ENCODE results near the gene ZC3H8.
A peak's percentile ranks its signal among the peaks of the same experiment; 100 is the strongest.

Gene ZC3H8

GRCh38 chr2:112194482-112194881 is 60.4 kb downstream of the ZC3H8 start:
- no peak for DNase-seq

- DNase-seq: no peak
Observed at GRCh38 chr2:112194028-112194427, 60.8 kb downstream of the ZC3H8 start.

- DNase-seq: no peak
Observed at GRCh38 chr2:112189001-112189556, 65.8 kb downstream of the ZC3H8 start.

GRCh38 chr2:112187805-112188596 is 66.8 kb downstream of the ZC3H8 start:
- DNase-seq: peak; percentile 89

- DNase-seq: no peak
Observed at GRCh38 chr2:112187046-112187715, 67.7 kb downstream of the ZC3H8 start.

- DNase-seq: no peak
Observed at GRCh38 chr2:112185131-112185530, 69.7 kb downstream of the ZC3H8 start.

- DNase-seq: no peak
Observed at GRCh38 chr2:112184121-112184520, 70.7 kb downstream of the ZC3H8 start.

GRCh38 chr2:112183327-112184025 is 71.4 kb downstream of the ZC3H8 start:
- DNase-seq: no peak

- peak; percentile 47 for DNase-seq
Observed at GRCh38 chr2:112182581-112183034, 72.2 kb downstream of the ZC3H8 start.

GRCh38 chr2:112181571-112182290 is 73.1 kb downstream of the ZC3H8 start:
- peak; percentile 72 for DNase-seq

- DNase-seq: no peak
Observed at GRCh38 chr2:112175958-112176573, 78.8 kb downstream of the ZC3H8 start.

GRCh38 chr2:112175333-112175732 is 79.5 kb downstream of the ZC3H8 start:
- no peak for DNase-seq

- no peak for DNase-seq
Observed at GRCh38 chr2:112174383-112174782, 80.5 kb downstream of the ZC3H8 start.

GRCh38 chr2:112173646-112174319 is 81.1 kb downstream of the ZC3H8 start:
- no peak for DNase-seq

GRCh38 chr2:112170495-112170894 is 84.3 kb downstream of the ZC3H8 start:
- DNase-seq: no peak

- no peak for DNase-seq
Observed at GRCh38 chr2:112168422-112169124, 86.3 kb downstream of the ZC3H8 start.

GRCh38 chr2:112166806-112167499 is 87.9 kb downstream of the ZC3H8 start:
- DNase-seq: no peak

- DNase-seq: no peak
Observed at GRCh38 chr2:112165296-112165695, 89.5 kb downstream of the ZC3H8 start.

GRCh38 chr2:112164876-112165275 is 90.0 kb downstream of the ZC3H8 start:
- DNase-seq: no peak

- no peak for DNase-seq
Observed at GRCh38 chr2:112163541-112163981, 91.3 kb downstream of the ZC3H8 start.
